ENCODE results near the gene PLCXD3. TPM values are rescaled to one million over a fixed set of nuclear protein-coding genes. Genes with fewer than 3 reads are reported as not detected.

Gene PLCXD3
- total and polyA plus RNA-seq, 10 of the 15 experiments (the other 5 are each of a cell fraction or from before 2014, with no cell fraction given) = not detected

DNA sequence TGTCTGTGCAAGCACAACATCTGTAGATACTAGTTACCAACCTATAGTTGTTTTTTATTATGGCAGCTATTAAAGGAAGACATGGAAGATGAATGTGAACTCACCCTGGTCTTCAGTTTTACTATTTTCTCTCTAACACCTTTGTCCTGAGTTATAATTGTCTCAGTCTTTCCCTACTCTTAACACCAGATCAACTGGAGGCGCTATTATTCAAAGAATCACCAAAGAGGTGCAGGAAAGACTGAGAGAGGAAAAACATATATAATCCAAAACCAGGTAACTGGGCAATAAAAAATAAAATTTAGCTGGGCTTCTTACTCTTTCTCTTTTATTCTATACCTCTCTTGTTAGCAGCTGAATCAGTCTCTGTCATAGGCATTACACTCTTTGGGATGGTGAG is 162.8 kb downstream of the PLCXD3 start:
- DNase-seq (ENCODE audit: low read depth, low spot score) = no peak
- 47% methylated on average over 1 of the region's 1 CpG for WGBS (ENCODE audit: insufficient coverage, insufficient replicate concordance, low lambda C conversion rate, missing lambda C conversion rate)
- Histone ChIP-seq H3K4me3 (no peak overlapping the region), H3K9ac (ENCODE audit: control insufficient read depth, insufficient read depth, low read length) (no peak overlapping the region), H2AFZ (ENCODE audit: control insufficient read depth, low read depth, low read length) (no peak overlapping the region), H3K4me1 (ENCODE audit: control insufficient read depth, insufficient read depth, low read length) (no peaks in the 10 kb centered on the region), H3K27ac (ENCODE audit: control insufficient read depth, insufficient read depth) (no peak overlapping the region), H3K27me3 (replicated peaks in 1 of 2; ENCODE audit: control insufficient read depth in 2 of 2, insufficient read depth in 2 of 2, low read length in 1 of 2) (no peaks in the 10 kb centered on the region), H3K36me3 (ENCODE audit: control insufficient read depth in 2 of 2, insufficient read depth in 2 of 2, low read length in 1 of 2) (no peaks in the 10 kb centered on the region), H3K4me2 (ENCODE audit: control insufficient read depth, insufficient read depth) (no peak overlapping the region), H3K79me2 (ENCODE audit: control insufficient read depth, insufficient read depth, low read length) (no peaks in the 10 kb centered on the region), H3K9me3 (replicated peaks; ENCODE audit: control insufficient read depth, insufficient read depth, low read length) (no peaks in the 10 kb centered on the region), H4K20me1 (ENCODE audit: control insufficient read depth, insufficient read depth) (no peaks in the 10 kb centered on the region)
- intact Hi-C loops (cut with micrococcal nuclease; ENCODE audit: unreplicated experiment) (no loop called here), in situ Hi-C loops (cut with MboI) (no loop called here)
- POLR2A ChIA-PET = no interaction called here
- RAD21 ChIA-PET (ENCODE audit: unreplicated experiment) = interaction anchor here (0.6 kb wide), 1 partner anchor 393 kb away, joined by 3 read pairs; no protein-coding TSS in a partner anchor
- FAIRE-seq = no peak
- no peak for TF ChIP-seq RCOR1 (conservative IDR thresholded peaks at IDR 0.05; ENCODE audit: low read depth, low read length)
- TF ChIP-seq SMAD5 (IDR thresholded peaks at IDR 0.05; ENCODE audit: low read depth) = no peak
- no peak for TF ChIP-seq NFYB (IDR thresholded peaks at IDR 0.05; ENCODE audit: insufficient read depth, low read depth, low read length)
- TF ChIP-seq, protein P1, sequence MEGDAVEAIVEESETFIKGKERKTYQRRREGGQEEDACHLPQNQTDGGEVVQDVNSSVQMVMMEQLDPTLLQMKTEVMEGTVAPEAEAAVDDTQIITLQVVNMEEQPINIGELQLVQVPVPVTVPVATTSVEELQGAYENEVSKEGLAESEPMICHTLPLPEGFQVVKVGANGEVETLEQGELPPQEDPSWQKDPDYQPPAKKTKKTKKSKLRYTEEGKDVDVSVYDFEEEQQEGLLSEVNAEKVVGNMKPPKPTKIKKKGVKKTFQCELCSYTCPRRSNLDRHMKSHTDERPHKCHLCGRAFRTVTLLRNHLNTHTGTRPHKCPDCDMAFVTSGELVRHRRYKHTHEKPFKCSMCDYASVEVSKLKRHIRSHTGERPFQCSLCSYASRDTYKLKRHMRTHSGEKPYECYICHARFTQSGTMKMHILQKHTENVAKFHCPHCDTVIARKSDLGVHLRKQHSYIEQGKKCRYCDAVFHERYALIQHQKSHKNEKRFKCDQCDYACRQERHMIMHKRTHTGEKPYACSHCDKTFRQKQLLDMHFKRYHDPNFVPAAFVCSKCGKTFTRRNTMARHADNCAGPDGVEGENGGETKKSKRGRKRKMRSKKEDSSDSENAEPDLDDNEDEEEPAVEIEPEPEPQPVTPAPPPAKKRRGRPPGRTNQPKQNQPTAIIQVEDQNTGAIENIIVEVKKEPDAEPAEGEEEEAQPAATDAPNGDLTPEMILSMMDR (IDR thresholded peaks at IDR 0.05 in 2 of 3, conservative IDR thresholded peaks at IDR 0.05 in 1 of 3; ENCODE audit: control insufficient read depth in 2 of 3, extremely low read depth in 1 of 3, insufficient read depth in 1 of 3, low read depth in 3 of 3, low read length in 3 of 3) = no peak
- TF ChIP-seq, protein P2, sequence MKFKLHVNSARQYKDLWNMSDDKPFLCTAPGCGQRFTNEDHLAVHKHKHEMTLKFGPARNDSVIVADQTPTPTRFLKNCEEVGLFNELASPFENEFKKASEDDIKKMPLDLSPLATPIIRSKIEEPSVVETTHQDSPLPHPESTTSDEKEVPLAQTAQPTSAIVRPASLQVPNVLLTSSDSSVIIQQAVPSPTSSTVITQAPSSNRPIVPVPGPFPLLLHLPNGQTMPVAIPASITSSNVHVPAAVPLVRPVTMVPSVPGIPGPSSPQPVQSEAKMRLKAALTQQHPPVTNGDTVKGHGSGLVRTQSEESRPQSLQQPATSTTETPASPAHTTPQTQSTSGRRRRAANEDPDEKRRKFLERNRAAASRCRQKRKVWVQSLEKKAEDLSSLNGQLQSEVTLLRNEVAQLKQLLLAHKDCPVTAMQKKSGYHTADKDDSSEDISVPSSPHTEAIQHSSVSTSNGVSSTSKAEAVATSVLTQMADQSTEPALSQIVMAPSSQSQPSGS (IDR thresholded peaks at IDR 0.05; ENCODE audit: low read length) = no peak
- TF ChIP-seq, protein P3, sequence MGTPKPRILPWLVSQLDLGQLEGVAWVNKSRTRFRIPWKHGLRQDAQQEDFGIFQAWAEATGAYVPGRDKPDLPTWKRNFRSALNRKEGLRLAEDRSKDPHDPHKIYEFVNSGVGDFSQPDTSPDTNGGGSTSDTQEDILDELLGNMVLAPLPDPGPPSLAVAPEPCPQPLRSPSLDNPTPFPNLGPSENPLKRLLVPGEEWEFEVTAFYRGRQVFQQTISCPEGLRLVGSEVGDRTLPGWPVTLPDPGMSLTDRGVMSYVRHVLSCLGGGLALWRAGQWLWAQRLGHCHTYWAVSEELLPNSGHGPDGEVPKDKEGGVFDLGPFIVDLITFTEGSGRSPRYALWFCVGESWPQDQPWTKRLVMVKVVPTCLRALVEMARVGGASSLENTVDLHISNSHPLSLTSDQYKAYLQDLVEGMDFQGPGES (IDR thresholded peaks at IDR 0.05) = no peak
- TF ChIP-seq TBL1XR1 (IDR thresholded peaks at IDR 0.05; ENCODE audit: low read depth, low read length) = no peak
- no peak for TF ChIP-seq POLR2A (IDR thresholded peaks at IDR 0.05; ENCODE audit: low read depth, low read length)
- TF ChIP-seq GABPA (IDR thresholded peaks at IDR 0.05; ENCODE audit: low read depth) = no peak
- no peak for TF ChIP-seq WRNIP1 (IDR thresholded peaks at IDR 0.05; ENCODE audit: borderline replicate concordance, low read depth, low read length)
- TF ChIP-seq EP300 (IDR thresholded peaks at IDR 0.05; ENCODE audit: borderline replicate concordance in 1 of 2, control insufficient read depth in 1 of 2, low read depth in 2 of 2, low read length in 2 of 2) = no peak
- no peak for TF ChIP-seq EZH2 (IDR thresholded peaks at IDR 0.05; ENCODE audit: borderline replicate concordance, control insufficient read depth, low read depth, low read length)
- no peak for TF ChIP-seq SUZ12 (IDR thresholded peaks at IDR 0.05; ENCODE audit: unreplicated experiment)
- no peak for TF ChIP-seq SUPT20H (IDR thresholded peaks at IDR 0.05; ENCODE audit: borderline replicate concordance, control insufficient read depth, low read depth, low read length)
- no peak for TF ChIP-seq POLR2AphosphoS5 (IDR thresholded peaks at IDR 0.05; ENCODE audit: low read length)
- no peak for ATAC-seq
- CTCF ChIA-PET = interaction anchor here (1.1 kb wide), 1 partner anchor 75 kb away, joined by 3 read pairs; no protein-coding TSS in a partner anchor
- BruUV-seq (replicated peaks) = no TSS peak
- SMC1A ChIA-PET (ENCODE audit: uncharacterized antibody, unreplicated experiment) = no interaction called here
